Epidermal melanocyte (primary cell): ENCODE data around the gene KCNC2.

Experiments
- DNase-seq: peaks from one replicate; pipeline ENCODE4 v3.0.0; 2011; ENCODE audit warnings: low spot score; ENCODE audit not compliant: insufficient read length

KCNC2 gene

DNA sequence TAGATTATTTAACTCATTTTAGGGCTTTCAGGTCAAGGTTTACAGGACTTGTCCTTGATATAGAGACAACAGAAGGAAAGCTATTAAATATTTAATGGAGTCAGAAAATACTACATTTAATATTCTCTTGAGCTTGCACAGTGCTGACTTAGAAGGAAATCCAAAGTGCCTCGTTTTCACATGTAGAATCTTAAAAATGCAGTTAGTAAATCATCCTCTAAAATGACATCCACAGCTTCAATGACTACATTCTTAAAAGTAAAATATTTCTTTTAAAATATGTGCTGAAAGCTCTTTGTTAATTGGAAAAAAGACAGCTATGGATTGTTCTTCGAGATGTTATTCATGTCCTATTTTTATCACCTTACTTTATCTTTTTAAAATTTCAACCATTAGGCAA lies 146.9 kb downstream of the KCNC2 start:
- DNase-seq, result no peak

DNA sequence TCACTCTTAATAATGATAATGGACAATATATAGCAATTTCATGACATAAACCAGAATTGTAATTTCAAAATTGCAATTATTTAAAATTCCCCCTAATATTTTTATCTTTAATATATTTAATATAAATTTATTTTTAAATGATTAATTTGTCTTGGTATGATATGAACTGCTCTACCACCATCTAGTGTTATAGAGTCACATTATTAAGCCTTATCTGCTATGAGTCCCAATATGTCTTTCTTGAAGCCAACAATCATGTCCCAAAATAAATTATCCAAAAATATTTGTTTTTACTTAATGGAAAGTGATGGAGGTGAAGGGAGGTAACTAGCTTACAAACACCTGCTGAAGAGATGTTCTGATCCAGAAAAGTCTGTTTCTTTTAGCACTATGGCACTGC lies 151.4 kb downstream of the KCNC2 start:
- no peak for DNase-seq

DNA sequence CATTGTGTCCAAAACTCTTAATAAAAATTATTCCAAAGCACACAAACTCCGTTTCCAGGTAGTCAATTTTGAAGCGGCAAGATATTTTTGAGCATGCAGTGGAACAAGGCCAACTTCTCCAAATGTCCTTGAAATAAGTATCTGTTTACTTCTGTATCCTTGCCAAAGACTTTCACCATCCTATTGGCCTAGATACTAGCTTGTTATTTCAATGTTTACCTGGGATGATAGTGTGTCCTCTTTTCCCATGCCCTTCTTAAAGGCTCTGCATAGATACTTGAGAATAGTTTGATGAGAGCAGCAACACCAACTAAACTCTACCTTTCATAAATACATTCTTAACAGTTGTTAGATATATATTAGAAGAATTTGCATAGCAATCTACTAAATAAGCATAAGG lies 160.9 kb downstream of the KCNC2 start:
- no peak for DNase-seq

GRCh38 chr12:75047885-75048525 lies 161.6 kb downstream of the KCNC2 start:
- DNase-seq, result no peak

GRCh38 chr12:75042125-75042524 lies 167.5 kb downstream of the KCNC2 start:
- DNase-seq, result no peak

GRCh38 chr12:75041472-75041871 lies 168.2 kb downstream of the KCNC2 start:
- no peak for DNase-seq

DNA sequence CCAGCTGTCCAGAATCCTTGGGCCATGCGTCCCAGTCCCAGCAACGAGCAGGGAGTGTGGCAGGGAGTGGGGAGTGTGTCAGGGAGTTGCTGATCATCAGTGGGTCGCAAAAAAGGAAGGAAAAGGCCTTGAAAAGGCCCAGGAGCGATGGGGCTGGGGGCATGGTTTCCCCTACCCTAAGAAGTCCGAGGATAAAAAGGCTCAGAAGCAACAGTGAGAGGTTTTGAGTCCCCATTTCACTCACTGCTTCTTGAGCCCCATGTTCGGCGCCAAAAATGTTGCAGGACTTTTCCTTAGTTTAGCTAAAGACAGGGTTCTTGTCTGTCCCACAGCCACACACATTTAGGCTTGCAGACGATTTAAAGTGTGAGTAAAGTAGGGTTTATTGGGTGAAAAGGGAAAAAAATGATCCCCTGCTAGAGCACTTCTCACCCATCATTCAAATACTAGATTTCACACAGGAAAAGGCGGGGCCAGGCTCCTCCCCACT lies 189.5 kb downstream of the KCNC2 start:
- DNase-seq, result no peak

DNA sequence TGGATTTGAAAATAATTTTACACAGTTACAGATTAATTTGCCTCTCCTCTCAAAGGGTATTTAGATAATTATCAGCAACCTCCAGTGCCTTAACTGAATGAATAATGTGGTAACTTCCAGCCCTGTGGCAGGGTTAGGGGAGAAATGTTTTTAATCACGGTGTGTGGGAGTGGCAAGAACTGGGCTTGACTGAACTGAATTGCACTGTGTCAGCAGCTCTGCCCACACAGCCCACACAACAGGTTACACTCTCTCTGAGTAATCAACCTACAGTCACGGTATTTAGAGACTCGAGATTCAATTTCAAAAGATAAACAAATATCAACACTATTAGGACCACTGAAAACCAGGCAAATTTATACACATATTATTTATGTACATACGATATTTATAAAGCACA lies 198.5 kb downstream of the KCNC2 start:
- no peak for DNase-seq

DNA sequence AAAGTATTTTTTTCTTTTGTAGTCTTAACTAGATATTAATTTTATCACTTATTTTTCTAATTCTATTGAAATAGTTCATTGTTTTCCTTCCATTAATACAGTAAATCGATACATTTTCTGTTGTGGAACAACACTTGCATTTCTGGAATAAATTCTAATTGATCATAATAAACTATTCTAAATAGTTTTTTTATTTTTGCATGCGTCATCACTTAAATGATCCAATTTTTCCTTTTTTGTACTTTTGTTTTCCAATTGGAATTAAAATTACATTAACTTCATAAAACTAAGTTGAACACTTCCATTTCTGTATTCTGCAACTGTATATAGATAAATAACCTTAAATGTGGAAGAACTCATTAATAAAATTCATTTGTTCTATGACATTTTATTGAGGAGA lies 202.5 kb downstream of the KCNC2 start:
- DNase-seq, result no peak

GRCh38 chr12:75000120-75000519 lies 209.5 kb downstream of the KCNC2 start:
- DNase-seq, result no peak

DNA sequence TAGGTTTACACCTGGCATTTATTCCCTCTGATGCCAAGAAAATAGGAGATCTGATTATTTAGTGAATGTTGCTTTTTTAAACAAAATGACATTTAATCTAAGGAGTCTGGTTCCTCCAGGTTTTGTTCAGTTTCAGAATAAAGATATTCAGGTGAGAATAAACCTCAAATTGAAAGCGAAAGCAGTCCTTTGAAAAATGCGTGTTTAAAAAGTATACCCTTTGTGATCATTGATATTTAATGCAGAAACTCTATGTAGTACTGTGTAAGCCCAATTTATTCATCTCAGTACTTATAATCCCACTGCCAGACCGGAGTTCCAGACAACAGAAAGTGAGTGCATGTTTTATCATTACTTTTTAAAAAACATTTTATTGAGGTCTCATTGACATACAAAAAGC lies 210.2 kb downstream of the KCNC2 start:
- no peak for DNase-seq
